Measurements from ENCODE around the gene SMARCC2. TPM values are rescaled to one million over a fixed set of nuclear protein-coding genes. Genes with fewer than 3 reads are reported as not detected.
"Not testable (repeated sequence)": the region's sequence is repeated elsewhere in the genome, so short reads cannot be mapped to it uniquely, and the experiment has no call there.

The SMARCC2 gene
- polyA plus RNA-seq, 1 donor = 67.8 TPM

GRCh38 chr12:56208006-56208405 is 18.7 kb upstream of the SMARCC2 start:
- no peak for DNase-seq

- peak; percentile 49 for DNase-seq
Observed at GRCh38 chr12:56206452-56207166, 17.3 kb upstream of the SMARCC2 start.

GRCh38 chr12:56205445-56205844 is 16.2 kb upstream of the SMARCC2 start:
- DNase-seq = no peak

GRCh38 chr12:56204275-56204674 is 15.0 kb upstream of the SMARCC2 start:
- no peak for DNase-seq

GRCh38 chr12:56202838-56203237 is 13.6 kb upstream of the SMARCC2 start:
- no peak for DNase-seq

- DNase-seq = no peak
Observed at GRCh38 chr12:56202366-56202765, 13.1 kb upstream of the SMARCC2 start.

- no peak for DNase-seq
Observed at GRCh38 chr12:56198836-56199235, 9.6 kb upstream of the SMARCC2 start.

- DNase-seq = no peak
Observed at GRCh38 chr12:56197921-56198635, 8.8 kb upstream of the SMARCC2 start.

GRCh38 chr12:56196818-56197550 is 7.7 kb upstream of the SMARCC2 start:
- not testable (repeated sequence) for DNase-seq

GRCh38 chr12:56193025-56193578 is 3.8 kb upstream of the SMARCC2 start:
- peak; percentile 78 for DNase-seq

GRCh38 chr12:56192582-56192981 is 3.3 kb upstream of the SMARCC2 start:
- DNase-seq = no peak

- DNase-seq = no peak
Observed at GRCh38 chr12:56190695-56191155, 1.4 kb upstream of the SMARCC2 start.

GRCh38 chr12:56189918-56190694 is 823 bp upstream of the SMARCC2 start:
- DNase-seq = peak; percentile 93

- DNase-seq = peak; percentile 19
Observed at GRCh38 chr12:56188778-56189098, 545 bp downstream of the SMARCC2 start.

GRCh38 chr12:56188131-56188777 is 1.0 kb downstream of the SMARCC2 start:
- no peak for DNase-seq

GRCh38 chr12:56186957-56187356 is 2.3 kb downstream of the SMARCC2 start:
- no peak for DNase-seq

GRCh38 chr12:56178347-56178746 is 10.9 kb downstream of the SMARCC2 start:
- no peak for DNase-seq

- DNase-seq = no peak
Observed at GRCh38 chr12:56172839-56173238, 16.4 kb downstream of the SMARCC2 start.

GRCh38 chr12:56169229-56169759 is 20.0 kb downstream of the SMARCC2 start:
- no peak for DNase-seq

- DNase-seq = no peak
Observed at GRCh38 chr12:56165369-56165768, 23.9 kb downstream of the SMARCC2 start.

GRCh38 chr12:56164345-56164729 is 24.9 kb downstream of the SMARCC2 start:
- DNase-seq = no peak
